K562 (cell line): ENCODE data around the gene PIGH. TPM values are rescaled to one million over a fixed set of nuclear protein-coding genes. Genes with fewer than 3 reads are reported as not detected.

Experiments used
- ATAC-seq: fragments of 200-7000 bp; cut with Tn5 transposase; 3 replicates; pipeline ENCODE4 v1.9.1; 2020; ENCODE audit warnings: moderate library complexity
- BruUV-seq: library from RNA; stranded (reverse); fragments of 400-500 nt; replicated peaks from 2 replicates; lab custom pipeline; 2021; lab: Mats Ljungman, UMichigan
- CTCF ChIA-PET: fragments of 300-600 bp; formaldehyde crosslinking; extraction: SDS; loops from one replicate; lab custom pipeline; 2021; ENCODE audit warnings: low intra/inter-chr PET ratio; lab: Yijun Ruan, JAX
- POLR2A ChIA-PET: fragments of 300-600, 350-650 bp; sonication (Branson Sonifier 250); formaldehyde crosslinking; extraction: SDS; loops from one replicate; lab custom pipeline; 2021; ENCODE audit warnings: antibody characterized with exemption, inconsistent platforms; lab: Yijun Ruan, JAX
- DNase-seq, 4 experiments: peaks; one replicate each; pipeline versions ENCODE4 v3.0.0 to v3.0.0-alpha.2; 2011 to 2018; ENCODE audit warnings: low spot score in 3 of 4, mixed read lengths in 3 of 4; ENCODE audit errors: extremely low read depth in 1 of 4
- FAIRE-seq: peaks from 2 replicates; lab custom pipeline; 2011; peaks lifted over from hg19 to GRCh38; lab: Jason Lieb, UNC
- H2AFZ ChIP-seq: 2 replicates; pipeline ENCODE4 v1.6.0; 2011; ENCODE audit warnings: low read depth, low read length, control low read depth, inconsistent platforms
- H3K27ac ChIP-seq: fragments of 200-600 bp; 3 replicates; pipeline ENCODE4 v1.8.0; 2011; ENCODE audit warnings: low read depth, mild to moderate bottlenecking, control low read depth, inconsistent platforms, low read length, moderate library complexity, mixed read lengths; ENCODE audit errors: extremely low read depth
- H3K27me3 ChIP-seq, 2 experiments: fragments of 300-600 bp in 1 of 2; 2 replicates in 1 of 2; 3 replicates in 1 of 2; pipeline versions ENCODE4 v1.6.0 to v1.8.0; 2011; ENCODE audit warnings: inconsistent platforms in 2 of 2, low read length in 2 of 2, mild to moderate bottlenecking in 1 of 2, mixed read lengths in 1 of 2, moderate library complexity in 1 of 2; ENCODE audit not compliant: control insufficient read depth in 2 of 2, insufficient read depth in 2 of 2
- H3K36me3 ChIP-seq: fragments of 300-600 bp; 3 replicates; pipeline ENCODE4 v1.8.0; 2011; ENCODE audit warnings: mild to moderate bottlenecking, low read length, inconsistent platforms; ENCODE audit not compliant: control insufficient read depth, insufficient read depth
- H3K4me1 ChIP-seq, 2 experiments: fragments of 200-600 bp in 1 of 2; replicated peaks in 1 of 2; 2 replicates in 1 of 2; 3 replicates in 1 of 2; pipeline versions ENCODE4 v1.5.1 to v1.8.0; 2011; ENCODE audit warnings: inconsistent platforms in 2 of 2, low read length in 2 of 2, mild to moderate bottlenecking in 1 of 2, mixed read lengths in 1 of 2, moderate library complexity in 1 of 2; ENCODE audit not compliant: control insufficient read depth in 2 of 2, insufficient read depth in 2 of 2
- H3K4me2 ChIP-seq: 2 replicates; pipeline ENCODE4 v1.6.1; 2011; ENCODE audit warnings: low read length, control low read depth, inconsistent platforms, mixed read lengths; ENCODE audit not compliant: insufficient read depth
- H3K4me3 ChIP-seq: fragments of 200-600 bp; sonication (generic), shearing (Covaris generic); 2 replicates; pipeline ENCODE4 v1.5.1; 2016; ENCODE audit warnings: control low read depth, inconsistent platforms
- H3K79me2 ChIP-seq: fragments of 200-600 bp; 3 replicates; pipeline ENCODE4 v1.8.0; 2011; ENCODE audit warnings: low read length, inconsistent platforms; ENCODE audit not compliant: control insufficient read depth, insufficient read depth
- H3K9ac ChIP-seq, 2 experiments: 2 replicates each; pipeline versions ENCODE4 v1.6.0 to v1.6.1; 2011; ENCODE audit warnings: low read depth in 2 of 2, low read length in 2 of 2, control low read depth in 1 of 2, inconsistent platforms in 1 of 2, mild to moderate bottlenecking in 1 of 2, mixed read lengths in 1 of 2; ENCODE audit not compliant: insufficient read depth in 1 of 2
- H3K9me1 ChIP-seq: one replicate; pipeline ENCODE4 v1.6.0; 2011; ENCODE audit warnings: inconsistent platforms, mild to moderate bottlenecking, low read length, moderate library complexity; ENCODE audit not compliant: control insufficient read depth, insufficient read depth
- H3K9me3 ChIP-seq: replicated peaks from 2 replicates; pipeline ENCODE4 v1.5.1; 2011; ENCODE audit warnings: low read depth, low read length, inconsistent platforms; ENCODE audit not compliant: control insufficient read depth, insufficient read depth
- H4K20me1 ChIP-seq: replicated peaks from 2 replicates; pipeline ENCODE4 v1.6.1; 2011; ENCODE audit warnings: low read length, inconsistent platforms, mixed read lengths; ENCODE audit not compliant: control insufficient read depth, insufficient read depth
- CBFA2T3 ChIP-seq: fragments of 450-650 bp; IDR thresholded peaks from 2 replicates; pipeline ENCODE4 v1.6.1; 2017
- CBX3 ChIP-seq, 2 experiments: IDR thresholded peaks; 1 replicate in 1 of 2; 2 replicates in 1 of 2; pipeline ENCODE4 v1.6.1; 2012; ENCODE audit warnings: inconsistent platforms in 2 of 2, low read length in 2 of 2, borderline replicate concordance in 1 of 2, control low read depth in 1 of 2
- JUND ChIP-seq, 2 experiments: IDR thresholded peaks; 2 replicates in 1 of 2; 3 replicates in 1 of 2; pipeline ENCODE4 v1.6.1; 2011; ENCODE audit warnings: borderline replicate concordance in 2 of 2, low read depth in 2 of 2, low read length in 2 of 2, improper control_type of control experiment in 1 of 2, missing biosample characterization in 1 of 2, missing genetic modification characterization in 1 of 2, missing genetic modification reagents in 1 of 2
- MYBL2 ChIP-seq, 2 experiments: fragments of 450-650 bp in 1 of 2; sonication (generic) in 1 of 2; formaldehyde crosslinking in 1 of 2; IDR thresholded peaks; 2 replicates each; pipeline versions ENCODE4 v1.6.1 to v1.8.1; 2017 to 2022; ENCODE audit warnings: borderline replicate concordance in 1 of 2, inconsistent platforms in 1 of 2, low read depth in 1 of 2, mild to moderate bottlenecking in 1 of 2, missing genetic modification reagents in 1 of 2, moderate library complexity in 1 of 2
- PML ChIP-seq: IDR thresholded peaks from 2 replicates; pipeline ENCODE4 v1.6.1; 2012; ENCODE audit warnings: low read length, inconsistent platforms
- RAD21 ChIP-seq, 2 experiments: fragments of 250-450 bp in 1 of 2; fragments of 450-650 bp in 1 of 2; sonication (Bioruptor Pico) in 1 of 2; formaldehyde crosslinking in 1 of 2; IDR thresholded peaks in 1 of 2; conservative IDR thresholded peaks in 1 of 2; 2 replicates each; pipeline versions ENCODE4 v1.4.0 to v1.8.0; 2020 to 2022; ENCODE audit warnings: mild to moderate bottlenecking in 2 of 2, moderate library complexity in 1 of 2
- REST ChIP-seq, 2 experiments: fragments of 450-650 bp; formaldehyde crosslinking in 1 of 2; IDR thresholded peaks; 2 replicates each; pipeline versions ENCODE4 v1.4.0 to v1.6.1; 2014 to 2020; ENCODE audit warnings: mild to moderate bottlenecking in 2 of 2, borderline replicate concordance in 1 of 2, low read depth in 1 of 2
- SMAD4 ChIP-seq: fragments of 250-450 bp; sonication (Bioruptor Pico); conservative IDR thresholded peaks from 2 replicates; pipeline ENCODE4 v1.8.0; 2021; ENCODE audit warnings: inconsistent platforms, mild to moderate bottlenecking, moderate library complexity
- TFAP4 ChIP-seq: sonication (generic); formaldehyde crosslinking; IDR thresholded peaks from 2 replicates; pipeline ENCODE4 v1.8.0; 2022; ENCODE audit warnings: missing genetic modification reagents, mild to moderate bottlenecking, moderate library complexity, borderline replicate concordance
- TRIM24 ChIP-seq, 2 experiments: fragments of 450-650 bp; IDR thresholded peaks; 2 replicates each; pipeline ENCODE4 v1.6.1; 2016
- ZBTB17 ChIP-seq: fragments of 450-650 bp; formaldehyde crosslinking; IDR thresholded peaks from 2 replicates; pipeline ENCODE4 v1.4.0; 2020; ENCODE audit warnings: mild to moderate bottlenecking
- WGBS: fragments of 100-300 bp; shearing (Covaris generic); methylation state at CpG from one replicate; pipeline ENCODE4 v1.1.6; 2016; ENCODE audit warnings: low coverage, mixed read lengths; ENCODE audit not compliant: insufficient coverage; ENCODE audit errors: missing lambda C conversion rate; 5-methylcytosine and 5-hydroxymethylcytosine counted together
- in situ Hi-C: fragments of 300-500 bp; cut with MboI; formaldehyde crosslinking; loops from 4 replicates; pipeline ENCODE4 v1.15.0; 2018; ENCODE audit warnings: inconsistent platforms, mixed read lengths
- intact Hi-C: fragments of 100-400 bp; cut with micrococcal nuclease; formaldehyde crosslinking; loops from 2 replicates; pipeline ENCODE4 v1.14.2; 2022
- polyA plus RNA-seq, 8 experiments: library from polyadenylated mRNA; depleted of rRNA in 4 of 8; stranded (reverse) in 5 of 8; unstranded in 3 of 8; fragments of >200 nt; fragmentation: Nextera tagmentation in 2 of 8; fragmentation: Illumina TruSeq in 1 of 8; extraction: Ambion mirVana in 2 of 8; extraction: Trizol in 1 of 8; gene quantifications; 2 replicates each; pipeline versions ENCODE4 v1.2.1 to v1.2.3, GENCODE V29; 2011 to 2014; ENCODE audit warnings: inconsistent platforms in 1 of 8, missing spikeins in 1 of 8
- total RNA-seq, 7 experiments: library from RNA; depleted of rRNA in 6 of 7; stranded (reverse); fragments of >200 nt in 6 of 7; fragmentation: Illumina TruSeq in 2 of 7; extraction: Trizol in 2 of 7; gene quantifications; 2 replicates each; pipeline versions ENCODE4 v1.2.1 to v1.2.3, GENCODE V29; 2011 to 2021; ENCODE audit warnings: low replicate concordance in 1 of 7

The PIGH gene
- total and polyA plus RNA-seq, 9 of the 15 experiments (the other 6 are each of a cell fraction or from before 2014, with no cell fraction given), result 21.1 to 53.4 (median 24.7) TPM

- peak; percentile 44 for ATAC-seq
- Histone ChIP-seq H3K79me2 (peaks cover 4% of the 10 kb centered on the region; the same call in 2 of the 3 replicates), H3K9ac (peak overlapping the region in 1 of 2 experiments; percentile 51; a peak in 2 of 4 replicates), H3K4me1 (peaks cover 14 to 25% of the 10 kb centered on the region in 2 experiments; a peak in 4 of 5 replicates), H3K9me1 (no peaks in the 10 kb centered on the region), H3K27me3 (no peaks in the 10 kb centered on the region), H4K20me1 (no peaks in the 10 kb centered on the region), H3K4me3 (no peak overlapping the region), H3K27ac (peak overlapping the region; percentile 69), H2AFZ (peak overlapping the region; percentile 63), H3K9me3 (no peaks in the 10 kb centered on the region), H3K36me3 (no peaks in the 10 kb centered on the region; the same call in 2 of the 3 replicates), H3K4me2 (peak overlapping the region; percentile 61)
- DNase-seq, result peak; percentile 15 to 71 (median 35)
- peak; percentile 85 for FAIRE-seq
- BruUV-seq, result TSS peak; percentile 26
- intact Hi-C loops (loop anchor here (2.0 kb wide), 1 partner anchor 14 kb away; no protein-coding TSS in a partner anchor), in situ Hi-C loops (loop anchor here (5.0 kb wide), 1 partner anchor 45 kb away; no protein-coding TSS in a partner anchor)
- CTCF ChIA-PET, result no interaction called here
- POLR2A ChIA-PET, result interaction anchor here (1.1 to 1.4 kb wide), 2 partner anchors 9 to 12 kb away, joined by 3 to 5 read pairs; no protein-coding TSS in a partner anchor
- WGBS, result 0% methylated on average over 4 of the region's 4 CpGs
- TF ChIP-seq ZBTB17 (CRISPR knock-in tag) (peak; percentile 73; the same call in 1 of the 2 replicates), CBFA2T3 (0 out of 2 replicates have a peak, but pooled peaks have one; percentile 23), MYBL2 (IDR thresholded peaks at IDR 0.05; ENCODE audit: low read depth) (no peak), MYBL2 (CRISPR knock-in tag; IDR thresholded peaks at IDR 0.05; ENCODE audit: borderline replicate concordance) (no peak), SMAD4 (CRISPR knock-in tag) (peak; percentile 53; the same call in 1 of the 2 replicates), PML (no peak), REST (IDR thresholded peaks at IDR 0.05; ENCODE audit: borderline replicate concordance) (peak; percentile 35; the same call in 1 of the 2 replicates), REST (CRISPR knock-in tag; IDR thresholded peaks at IDR 0.05; ENCODE audit: low read depth) (no peak), TRIM24 (IDR thresholded peaks at IDR 0.05) (no peak), CBX3 (IDR thresholded peaks at IDR 0.05; ENCODE audit: borderline replicate concordance in 1 of 2, low read length in 2 of 2) (peak in 1 of 2 experiments; percentile 54; a peak in 1 of 3 replicates), TFAP4 (peak; percentile 72), JUND (IDR thresholded peaks at IDR 0.05; ENCODE audit: borderline replicate concordance, low read depth, low read length) (peak; percentile 28; the same call in 1 of the 2 replicates), JUND (tag; IDR thresholded peaks at IDR 0.05; ENCODE audit: borderline replicate concordance, low read depth, low read length) (peak; percentile 26; the same call in 1 of the 3 replicates), RAD21 (CRISPR knock-in tag; conservative IDR thresholded peaks at IDR 0.05 in 1 of 2, IDR thresholded peaks at IDR 0.05 in 1 of 2) (0 out of 4 replicates have a peak, but pooled peaks of 1 of the 2 experiments have one; percentile 6)
Measured at GRCh38 chr14:67622675-67623074, 22.6 kb upstream of the PIGH start.
